Mesenchymal stem cell (in vitro differentiated cells and primary cell): ENCODE results near the gene NDUFS6.

Experiments used
- DNase-seq: peaks from one replicate; pipeline ENCODE4 v3.0.0-alpha.2; 2013
- H2AFZ ChIP-seq: one replicate; pipeline ENCODE4 v1.6.1; 2013; ENCODE audit warnings: low read depth, mild to moderate bottlenecking, control low read depth, inconsistent platforms, low read length, moderate library complexity
- H2AK5ac ChIP-seq: 2 replicates; pipeline ENCODE4 v1.6.1; 2013; ENCODE audit warnings: low read length, moderate library complexity, mild to moderate bottlenecking, inconsistent platforms; ENCODE audit not compliant: severe bottlenecking
- H2BK120ac ChIP-seq: one replicate; pipeline ENCODE4 v1.6.1; 2013; ENCODE audit warnings: low read depth, mild to moderate bottlenecking, inconsistent platforms, low read length, moderate library complexity
- H2BK12ac ChIP-seq, 2 experiments: one replicate each; pipeline ENCODE4 v1.6.1; 2013; ENCODE audit warnings: inconsistent platforms in 2 of 2, low read length in 2 of 2, mild to moderate bottlenecking in 2 of 2, moderate library complexity in 2 of 2, control low read depth in 1 of 2
- H2BK15ac ChIP-seq: one replicate; pipeline ENCODE4 v1.6.1; 2013; ENCODE audit warnings: mild to moderate bottlenecking, low read depth, inconsistent platforms; ENCODE audit not compliant: poor library complexity, severe bottlenecking
- H2BK5ac ChIP-seq: 2 replicates; pipeline ENCODE4 v1.6.1; 2013; ENCODE audit warnings: low read depth, mild to moderate bottlenecking, low read length, control low read depth, inconsistent platforms; ENCODE audit not compliant: poor library complexity, severe bottlenecking
- H3K14ac ChIP-seq, 2 experiments: one replicate each; pipeline ENCODE4 v1.6.1; 2013; ENCODE audit warnings: inconsistent platforms in 2 of 2, low read length in 2 of 2, control low read depth in 1 of 2, mild to moderate bottlenecking in 1 of 2, moderate library complexity in 1 of 2
- H3K18ac ChIP-seq, 2 experiments: one replicate each; pipeline ENCODE4 v1.6.1; 2013; ENCODE audit warnings: inconsistent platforms in 2 of 2, low read length in 2 of 2, control low read depth in 1 of 2, low read depth in 1 of 2, mild to moderate bottlenecking in 1 of 2
- H3K23ac ChIP-seq, 2 experiments: one replicate each; pipeline ENCODE4 v1.6.1; 2013; ENCODE audit warnings: inconsistent platforms in 2 of 2, low read length in 2 of 2, mild to moderate bottlenecking in 2 of 2, moderate library complexity in 2 of 2, control low read depth in 1 of 2
- H3K27ac ChIP-seq: 2 replicates; pipeline ENCODE4 v1.5.1; 2013; ENCODE audit warnings: mild to moderate bottlenecking, moderate library complexity, low read length, control low read depth, inconsistent platforms; ENCODE audit not compliant: poor library complexity, severe bottlenecking
- H3K27me3 ChIP-seq, 2 experiments: 2 replicates each; pipeline versions ENCODE4 v1.6.1 to v1.7.0; 2013; ENCODE audit warnings: low read length in 2 of 2, mild to moderate bottlenecking in 2 of 2, moderate library complexity in 2 of 2, control low read depth in 1 of 2, inconsistent platforms in 1 of 2; ENCODE audit not compliant: control insufficient read depth in 1 of 2, insufficient read depth in 1 of 2
- H3K36me3 ChIP-seq, 2 experiments: 2 replicates each; pipeline versions ENCODE4 v1.6.1 to v1.7.0; 2013; ENCODE audit warnings: low read length in 2 of 2, control low read depth in 1 of 2, inconsistent platforms in 1 of 2, low read depth in 1 of 2, mild to moderate bottlenecking in 1 of 2; ENCODE audit not compliant: insufficient read depth in 2 of 2, control insufficient read depth in 1 of 2
- H3K4ac ChIP-seq, 2 experiments: one replicate each; pipeline ENCODE4 v1.6.1; 2013; ENCODE audit warnings: inconsistent platforms in 2 of 2, low read length in 2 of 2, mild to moderate bottlenecking in 2 of 2, moderate library complexity in 2 of 2, control low read depth in 1 of 2, low read depth in 1 of 2
- H3K4me1 ChIP-seq: 2 replicates; pipeline ENCODE4 v1.6.1; 2013; ENCODE audit warnings: low read depth, low read length, control low read depth; ENCODE audit not compliant: control insufficient read depth, insufficient read depth
- H3K4me2 ChIP-seq: 2 replicates; pipeline ENCODE4 v1.6.1; 2013; ENCODE audit warnings: low read length, mild to moderate bottlenecking, inconsistent platforms; ENCODE audit not compliant: poor library complexity, severe bottlenecking
- H3K4me3 ChIP-seq, 2 experiments: 2 replicates each; pipeline versions ENCODE4 v1.5.1 to v1.7.0; 2013; ENCODE audit warnings: low read length in 2 of 2, mild to moderate bottlenecking in 2 of 2, control low read depth in 1 of 2, low read depth in 1 of 2; ENCODE audit not compliant: insufficient read depth in 1 of 2
- H3K79me1 ChIP-seq: replicated peaks from 2 replicates; pipeline ENCODE4 v1.6.1; 2013; ENCODE audit warnings: mild to moderate bottlenecking, control low read depth, low read length, inconsistent platforms; ENCODE audit not compliant: poor library complexity, severe bottlenecking
- H3K9ac ChIP-seq: 2 replicates; pipeline ENCODE4 v1.7.0; 2013; ENCODE audit warnings: mild to moderate bottlenecking, low read length, moderate library complexity
- H3K9me3 ChIP-seq: 2 replicates; pipeline ENCODE4 v1.7.0; 2013; ENCODE audit warnings: mild to moderate bottlenecking, low read length; ENCODE audit not compliant: control insufficient read depth
- H4K8ac ChIP-seq: one replicate; pipeline ENCODE4 v1.6.1; 2013; ENCODE audit warnings: inconsistent platforms, mild to moderate bottlenecking, low read length, moderate library complexity
- H4K91ac ChIP-seq: one replicate; pipeline ENCODE4 v1.6.1; 2013; ENCODE audit warnings: mild to moderate bottlenecking, low read length, inconsistent platforms
- WGBS: methylation state at CpG from one replicate; pipeline ENCODE4 v1.1.7; 2013; ENCODE audit warnings: mixed read lengths; 5-methylcytosine and 5-hydroxymethylcytosine counted together

The NDUFS6 gene

DNA sequence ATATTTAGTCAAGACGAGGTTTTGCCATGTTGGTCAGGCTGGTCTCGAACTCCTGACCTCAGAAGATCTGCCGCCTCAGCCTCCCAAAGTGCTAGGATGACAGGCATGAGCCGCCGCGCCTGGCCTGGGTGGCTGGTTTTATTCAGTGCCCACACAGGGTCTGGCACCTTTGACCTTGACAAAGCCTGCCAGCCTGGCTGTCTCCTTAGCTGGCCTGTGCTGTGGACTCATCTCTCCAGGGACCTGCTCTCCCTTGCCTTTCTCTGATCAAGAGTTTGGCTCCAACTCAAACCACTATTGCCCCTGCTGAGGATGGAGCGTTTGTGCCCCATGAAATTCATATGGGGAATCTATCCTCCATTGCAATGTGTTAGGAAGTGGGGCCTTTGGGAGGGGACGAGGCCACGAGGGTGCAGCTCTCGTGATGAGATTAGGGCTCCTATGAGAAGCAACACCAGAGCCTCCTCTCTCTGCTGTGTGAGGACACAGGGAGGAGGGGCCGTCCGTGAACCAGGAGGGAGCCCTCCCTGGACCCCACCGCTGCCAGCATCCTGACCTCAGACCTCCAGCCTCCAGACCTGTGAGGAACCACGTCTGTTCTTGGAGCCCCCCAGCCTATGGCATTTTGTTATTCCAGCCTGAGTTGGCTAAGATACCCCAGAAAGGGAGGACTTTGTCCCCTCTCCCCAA, 46.5 kb upstream of the NDUFS6 start:
- H3K14ac ChIP-seq: no peak overlapping the region
- H3K4me1 ChIP-seq: no peaks in the 10 kb centered on the region
- no peak overlapping the region for H2BK12ac ChIP-seq
- no peak overlapping the region for H3K4ac ChIP-seq
- no peak overlapping the region for H2BK5ac ChIP-seq
- H3K9me3 ChIP-seq: peaks cover 7% of the 10 kb centered on the region
- H3K18ac ChIP-seq: no peak overlapping the region
- no peak overlapping the region for H2BK120ac ChIP-seq
- H3K36me3 ChIP-seq: no peaks in the 10 kb centered on the region
- H3K9ac ChIP-seq: no peak overlapping the region
- no peak overlapping the region for H3K4me3 ChIP-seq
- H3K23ac ChIP-seq: no peak overlapping the region
- no peak overlapping the region for H2AFZ ChIP-seq
- H3K79me1 ChIP-seq: no peaks in the 10 kb centered on the region
- no peak overlapping the region for H4K91ac ChIP-seq
- 84% methylated on average over 14 of the region's 14 CpGs for WGBS
- H3K27ac ChIP-seq: no peak overlapping the region
- H2AK5ac ChIP-seq: no peak overlapping the region
- H2BK15ac ChIP-seq: no peak overlapping the region
- H3K27me3 ChIP-seq: peaks cover 0 to 45% of the 10 kb centered on the region in 2 experiments
- no peak overlapping the region for H3K4me2 ChIP-seq
- DNase-seq: no peak
- H4K8ac ChIP-seq: no peak overlapping the region

DNA sequence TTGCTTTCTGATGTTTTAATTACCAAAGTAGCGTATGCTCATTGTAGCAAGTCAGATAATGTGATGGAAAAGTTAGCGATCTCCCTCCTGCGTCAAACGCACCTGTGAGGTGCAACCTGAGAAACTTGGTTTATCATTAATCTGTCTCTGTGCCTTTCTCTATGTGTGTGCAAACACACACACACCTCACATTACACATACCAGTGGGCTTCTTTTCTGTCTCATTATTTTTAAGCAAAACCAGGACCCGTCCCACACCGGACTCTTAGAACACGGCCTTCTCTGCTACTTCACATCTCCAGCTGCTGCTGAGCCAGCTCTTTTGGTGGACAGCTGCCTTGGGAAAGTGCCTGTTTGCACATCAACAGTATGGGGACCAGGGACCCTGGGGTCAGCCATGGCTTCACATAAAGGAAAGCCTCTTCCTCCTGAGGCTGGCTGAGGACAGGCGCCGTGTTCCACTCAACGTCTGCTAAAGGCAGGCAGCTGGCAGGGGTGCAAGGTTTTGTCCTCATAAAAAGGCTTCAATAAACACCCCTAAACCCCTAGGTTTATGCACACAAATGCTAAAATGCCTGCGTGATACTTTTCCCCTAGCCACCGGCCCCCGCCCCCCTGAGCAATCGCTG, 45.8 kb upstream of the NDUFS6 start:
- no peak overlapping the region for H2BK12ac ChIP-seq
- no peak overlapping the region for H3K18ac ChIP-seq
- no peak overlapping the region for H2BK120ac ChIP-seq
- no peak overlapping the region for H4K91ac ChIP-seq
- no peak overlapping the region for H4K8ac ChIP-seq
- WGBS: 90% methylated on average over 14 of the region's 14 CpGs
- no peak overlapping the region for H3K14ac ChIP-seq
- no peak overlapping the region for H3K4ac ChIP-seq
- DNase-seq: no peak
- H2BK15ac ChIP-seq: no peak overlapping the region
- H3K79me1 ChIP-seq: no peaks in the 10 kb centered on the region
- H3K27ac ChIP-seq: no peak overlapping the region
- H3K4me3 ChIP-seq: no peak overlapping the region
- peaks cover 7% of the 10 kb centered on the region for H3K9me3 ChIP-seq
- no peak overlapping the region for H2BK5ac ChIP-seq
- no peaks in the 10 kb centered on the region for H3K4me1 ChIP-seq
- H3K36me3 ChIP-seq: no peaks in the 10 kb centered on the region
- no peak overlapping the region for H3K9ac ChIP-seq
- no peak overlapping the region for H3K23ac ChIP-seq
- no peak overlapping the region for H2AFZ ChIP-seq
- H2AK5ac ChIP-seq: no peak overlapping the region
- H3K27me3 ChIP-seq: peaks cover 1 to 45% of the 10 kb centered on the region in 2 experiments
- no peak overlapping the region for H3K4me2 ChIP-seq

DNA sequence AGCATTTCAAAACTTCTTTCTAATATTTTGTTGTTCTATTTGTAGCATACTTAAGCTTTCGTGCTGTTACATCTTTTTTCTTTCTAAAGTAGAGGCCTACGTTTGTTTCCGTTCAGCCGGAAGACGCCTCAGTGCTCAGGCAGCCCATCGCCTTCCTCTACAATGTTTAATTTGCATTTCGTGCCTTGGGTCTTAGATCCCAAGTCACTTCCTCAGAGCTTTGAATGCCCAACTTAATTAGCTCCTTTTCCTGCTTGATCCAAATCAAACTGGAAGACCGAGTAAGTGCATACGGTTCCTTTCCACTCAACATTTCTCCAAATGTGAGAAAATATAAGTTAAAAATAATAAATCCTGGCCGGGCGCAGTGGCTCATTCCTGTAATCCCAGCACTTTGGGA, 44.7 kb upstream of the NDUFS6 start:
- H3K14ac ChIP-seq: no peak overlapping the region
- no peak overlapping the region for H3K18ac ChIP-seq
- no peak overlapping the region for H2BK5ac ChIP-seq
- H3K36me3 ChIP-seq: no peaks in the 10 kb centered on the region
- H2BK15ac ChIP-seq: no peak overlapping the region
- no peak overlapping the region for H2BK12ac ChIP-seq
- H3K27ac ChIP-seq: no peak overlapping the region
- no peak for DNase-seq
- H3K23ac ChIP-seq: no peak overlapping the region
- no peaks in the 10 kb centered on the region for H3K4me1 ChIP-seq
- no peak overlapping the region for H2BK120ac ChIP-seq
- H3K79me1 ChIP-seq: no peaks in the 10 kb centered on the region
- no peak overlapping the region for H2AK5ac ChIP-seq
- H3K4me3 ChIP-seq: no peak overlapping the region
- 87% methylated on average over 9 of the region's 11 CpGs for WGBS
- H3K9ac ChIP-seq: no peak overlapping the region
- no peak overlapping the region for H4K91ac ChIP-seq
- peaks cover 11 to 47% of the 10 kb centered on the region in 2 experiments for H3K27me3 ChIP-seq
- no peak overlapping the region for H3K4ac ChIP-seq
- H4K8ac ChIP-seq: no peak overlapping the region
- no peak overlapping the region for H2AFZ ChIP-seq
- peaks cover 7% of the 10 kb centered on the region for H3K9me3 ChIP-seq
- no peak overlapping the region for H3K4me2 ChIP-seq

DNA sequence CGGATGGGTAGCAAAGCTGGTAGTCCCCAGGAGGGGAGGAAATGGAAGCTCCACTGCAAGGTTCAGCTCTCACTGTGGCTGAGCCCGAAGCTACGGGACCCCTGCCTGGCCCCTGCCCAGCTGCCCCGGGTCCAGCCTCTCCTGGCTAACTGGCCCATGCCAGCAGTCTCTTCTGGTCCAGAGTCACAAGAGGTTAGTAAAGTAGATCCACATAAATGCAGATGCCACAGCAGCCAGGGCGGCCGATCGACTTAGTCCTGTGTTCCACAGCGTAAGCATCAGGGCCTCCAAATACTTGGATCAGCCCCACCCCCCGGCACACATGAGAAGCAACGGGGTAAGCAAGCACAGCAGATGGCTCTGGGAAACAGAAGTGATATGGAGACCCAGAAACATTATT, 43.7 kb upstream of the NDUFS6 start:
- H2BK5ac ChIP-seq: no peak overlapping the region
- no peak overlapping the region for H3K14ac ChIP-seq
- H2AK5ac ChIP-seq: no peak overlapping the region
- H3K4ac ChIP-seq: no peak overlapping the region
- no peak overlapping the region for H3K9ac ChIP-seq
- no peaks in the 10 kb centered on the region for H3K79me1 ChIP-seq
- no peak overlapping the region for H3K4me3 ChIP-seq
- H2BK120ac ChIP-seq: no peak overlapping the region
- H3K4me2 ChIP-seq: no peak overlapping the region
- H3K4me1 ChIP-seq: no peaks in the 10 kb centered on the region
- H3K27me3 ChIP-seq: peaks cover 17 to 52% of the 10 kb centered on the region in 2 experiments
- no peak overlapping the region for H3K27ac ChIP-seq
- H2AFZ ChIP-seq: no peak overlapping the region
- no peaks in the 10 kb centered on the region for H3K36me3 ChIP-seq
- no peak overlapping the region for H2BK15ac ChIP-seq
- no peak for DNase-seq
- no peak overlapping the region for H3K23ac ChIP-seq
- no peak overlapping the region for H3K18ac ChIP-seq
- peaks cover 7% of the 10 kb centered on the region for H3K9me3 ChIP-seq
- no peak overlapping the region for H4K8ac ChIP-seq
- 84% methylated on average over 10 of the region's 10 CpGs for WGBS
- H4K91ac ChIP-seq: no peak overlapping the region
- no peak overlapping the region for H2BK12ac ChIP-seq
